Upper lobe of left lung (tissue), 6 donors: ENCODE data around the gene DYNLT5. TPM values are rescaled to one million over a fixed set of nuclear protein-coding genes. Genes with fewer than 3 reads are reported as not detected.
A peak's percentile ranks its signal among the peaks of the same experiment; 100 is the strongest.

Experiments
- ATAC-seq, 2 donors: fragments of 200-7000 bp; cut with Tn5 transposase; one replicate each; pipeline ENCODE4 v1.9.1; 2022; ENCODE audit warnings: mild to moderate bottlenecking in 2 of 2, moderate library complexity in 2 of 2; ENCODE audit not compliant: low FRiP score in 2 of 2
- DNase-seq, 2 donors: peaks; one replicate each; pipeline ENCODE4 v3.0.0-alpha.2; 2019 to 2020
- H3K27ac ChIP-seq, 4 donors: fragments of 200-600 bp; sonication (generic); one replicate each; pipeline ENCODE4 v1.5.1; 2016 to 2019
- H3K27me3 ChIP-seq, 4 donors: fragments of 200-600 bp; sonication (generic); one replicate each; pipeline ENCODE4 v1.5.1; 2017 to 2019
- H3K36me3 ChIP-seq, 4 donors: fragments of 200-600 bp; sonication (generic); one replicate each; pipeline ENCODE4 v1.5.1; 2016 to 2019
- H3K4me1 ChIP-seq, 4 donors: fragments of 200-600 bp; sonication (generic); one replicate each; pipeline ENCODE4 v1.5.1; 2018 to 2019
- H3K4me3 ChIP-seq, 4 donors: fragments of 200-600 bp; sonication (generic); one replicate each; pipeline ENCODE4 v1.5.1; 2017 to 2019; ENCODE audit warnings: mild to moderate bottlenecking in 2 of 4, moderate library complexity in 1 of 4
- H3K9me3 ChIP-seq, 4 donors: fragments of 200-600 bp; sonication (generic); one replicate each; pipeline ENCODE4 v1.5.1; 2018 to 2019
- EP300 ChIP-seq, 4 donors: sonication (generic); formaldehyde crosslinking; IDR thresholded peaks; one replicate each; pipeline ENCODE4 v1.5.1; 2017; ENCODE audit warnings: antibody characterized with exemption in 4 of 4, control low read depth in 2 of 4
- POLR2A ChIP-seq, 4 donors: fragments of 450-650 bp; IDR thresholded peaks; one replicate each; pipeline ENCODE4 v1.5.1; 2016 to 2017; ENCODE audit warnings: antibody characterized with exemption in 4 of 4, mild to moderate bottlenecking in 2 of 4
- POLR2AphosphoS5 ChIP-seq, 2 donors: sonication (generic); formaldehyde crosslinking; IDR thresholded peaks; one replicate each; pipeline ENCODE4 v1.5.1; 2017; ENCODE audit warnings: antibody characterized with exemption in 2 of 2
- WGBS, 2 donors: methylation state at CpG; one replicate each; pipeline ENCODE4 v1.1.5; 2017 to 2018; 5-methylcytosine and 5-hydroxymethylcytosine counted together
- total RNA-seq, 6 donors: library from RNA; depleted of rRNA in 4 of 6; stranded (reverse); fragments of >200 nt in 4 of 6; gene quantifications; one replicate each; pipeline versions ENCODE4 v1.1.0 to v1.2.1, GENCODE V29; 2016 to 2021
- TF ChIP-seq, protein P1 (sequence below), 6 experiments: fragments of 450-650 bp in 4 of 6; fragments of 200-600 bp in 2 of 6; sonication (generic) in 2 of 6; IDR thresholded peaks; one replicate each; pipeline ENCODE4 v1.5.1; 2016 to 2019; ENCODE audit warnings: antibody characterized with exemption in 6 of 6
- donor health status: DM: no; HTN: no; CAD: no; lungs with moderate emphysema.
- donor health status: DM: no; HTN: yes; CAD: no; lungs with severe emphysema.

DYNLT5 gene, protein sequence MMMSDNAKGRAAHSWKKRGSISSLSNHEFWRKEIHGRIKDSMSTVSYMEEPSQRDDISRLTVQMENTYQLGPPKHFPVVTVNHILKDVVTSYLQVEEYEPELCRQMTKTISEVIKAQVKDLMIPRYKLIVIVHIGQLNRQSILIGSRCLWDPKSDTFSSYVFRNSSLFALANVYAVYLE
- 10 to 100 TPM in 2 of 6 donors, 1 to 10 TPM in 3, under 1 TPM in 1; 0.40 to 33.9 (median 5.5) TPM for total RNA-seq

- Histone ChIP-seq H3K27me3 (no peaks in the 10 kb centered on the region), H3K27ac (peak within 1 kb of the TSS; percentile 49 to 77 (median 70)), H3K4me1 (peaks cover 4 to 17% (median 11%) of the 10 kb centered on the region in 4 donors), H3K4me3 (peak within 1 kb of the TSS in 3 of 4 donors; percentile 46 to 55 (median 54)), H3K36me3 (no peaks in the 10 kb centered on the region), H3K9me3 (no peaks in the 10 kb centered on the region)
- DNase-seq: peak; percentile 55 to 91
- TF ChIP-seq POLR2A (IDR thresholded peaks at IDR 0.05) (peak in 1 of 4 donors; percentile 26), EP300 (IDR thresholded peaks at IDR 0.05) (peak in 3 of 4 donors; percentile 20 to 48 (median 39)), POLR2AphosphoS5 (IDR thresholded peaks at IDR 0.05) (peak in 1 of 2 donors; percentile 66)
- TF ChIP-seq, protein P1, sequence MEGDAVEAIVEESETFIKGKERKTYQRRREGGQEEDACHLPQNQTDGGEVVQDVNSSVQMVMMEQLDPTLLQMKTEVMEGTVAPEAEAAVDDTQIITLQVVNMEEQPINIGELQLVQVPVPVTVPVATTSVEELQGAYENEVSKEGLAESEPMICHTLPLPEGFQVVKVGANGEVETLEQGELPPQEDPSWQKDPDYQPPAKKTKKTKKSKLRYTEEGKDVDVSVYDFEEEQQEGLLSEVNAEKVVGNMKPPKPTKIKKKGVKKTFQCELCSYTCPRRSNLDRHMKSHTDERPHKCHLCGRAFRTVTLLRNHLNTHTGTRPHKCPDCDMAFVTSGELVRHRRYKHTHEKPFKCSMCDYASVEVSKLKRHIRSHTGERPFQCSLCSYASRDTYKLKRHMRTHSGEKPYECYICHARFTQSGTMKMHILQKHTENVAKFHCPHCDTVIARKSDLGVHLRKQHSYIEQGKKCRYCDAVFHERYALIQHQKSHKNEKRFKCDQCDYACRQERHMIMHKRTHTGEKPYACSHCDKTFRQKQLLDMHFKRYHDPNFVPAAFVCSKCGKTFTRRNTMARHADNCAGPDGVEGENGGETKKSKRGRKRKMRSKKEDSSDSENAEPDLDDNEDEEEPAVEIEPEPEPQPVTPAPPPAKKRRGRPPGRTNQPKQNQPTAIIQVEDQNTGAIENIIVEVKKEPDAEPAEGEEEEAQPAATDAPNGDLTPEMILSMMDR (IDR thresholded peaks at IDR 0.05): peak in 1 of 6 experiments; percentile 18
- WGBS, 2 donors: 3 to 7% methylated on average over 17 to 35 of the region's 35 CpGs
- ATAC-seq: peak; percentile 92 to 93
Measured at GRCh38 chr1:66752000-66752592, at the start of gene DYNLT5. DYNLT5 (plus strand) TSS chr1:66752459; CDS start chr1:66754659, 2,200 bp downstream.

DNA sequence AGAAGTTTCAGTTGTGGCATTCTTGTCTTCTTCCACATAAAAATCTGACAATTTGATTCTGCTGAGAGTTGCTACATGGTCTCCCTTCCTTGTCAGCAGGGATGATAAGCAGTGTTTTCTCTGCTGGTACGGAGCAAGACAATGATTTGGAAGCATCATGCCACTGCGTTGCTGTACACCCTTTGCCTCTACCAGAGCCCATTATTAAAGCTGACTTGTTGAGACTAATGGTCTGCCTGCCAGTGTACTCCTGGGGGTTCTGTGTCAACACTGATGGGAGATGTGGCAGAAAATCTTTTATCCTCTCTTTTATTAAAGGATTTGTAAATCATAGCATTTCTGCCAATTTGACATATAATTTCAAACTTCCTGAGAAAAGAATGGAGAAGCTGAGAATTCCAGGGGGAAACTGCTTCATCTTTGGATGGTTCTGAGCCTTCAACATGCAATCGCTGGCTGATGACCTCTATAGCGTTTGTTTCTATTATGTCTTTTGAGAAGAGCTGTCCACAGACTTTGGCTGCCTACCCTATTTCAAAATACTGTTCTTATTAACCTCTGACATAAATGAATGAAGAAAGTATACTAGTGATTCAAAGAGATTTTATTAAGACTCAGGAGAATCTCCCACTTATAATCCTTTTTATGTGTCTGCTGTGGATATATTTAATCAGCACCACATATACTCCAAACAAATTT is 47.9 kb upstream of the DYNLT5 start:
- DNase-seq (no peak), ATAC-seq (peak in 1 of 2 donors; percentile 46)
- 78 to 84% methylated on average over 4 of the region's 4 CpGs for WGBS, 2 donors

DNA sequence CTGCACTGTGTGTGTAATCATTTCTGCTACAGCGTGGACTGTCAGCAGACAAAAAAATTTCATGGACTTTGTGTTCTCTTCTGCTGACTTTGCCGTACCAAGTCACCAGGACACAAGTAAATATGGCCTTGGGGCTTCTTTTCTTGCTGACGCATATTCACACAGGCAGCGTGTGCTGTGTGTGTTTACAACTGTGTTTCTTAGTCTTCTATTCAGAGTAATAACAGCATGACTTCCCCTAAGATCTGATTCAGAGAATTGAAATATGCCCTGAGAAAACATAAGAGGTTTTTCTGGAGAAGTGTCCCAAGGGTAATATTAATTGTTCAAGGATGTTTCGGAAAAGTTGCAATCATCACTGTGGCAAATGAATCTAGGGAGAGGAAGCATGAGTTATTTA is 47.1 kb upstream of the DYNLT5 start:
- peak in 1 of 2 donors; percentile 68 for ATAC-seq
- WGBS, 2 donors: 81 to 86% methylated on average over 5 of the region's 5 CpGs

More for the DNA sequence above, 47.9 kb upstream of the DYNLT5 start:
- H3K27me3 ChIP-seq: no peaks in the 10 kb centered on the region
- H3K27ac ChIP-seq: no peak overlapping the region
- TF ChIP-seq POLR2A (IDR thresholded peaks at IDR 0.05): no peak
- TF ChIP-seq, protein P1 (IDR thresholded peaks at IDR 0.05): no peak
- no peak for TF ChIP-seq EP300 (IDR thresholded peaks at IDR 0.05)
- TF ChIP-seq POLR2AphosphoS5 (IDR thresholded peaks at IDR 0.05): no peak
- no peaks in the 10 kb centered on the region for H3K9me3 ChIP-seq
- no peaks in the 10 kb centered on the region for H3K36me3 ChIP-seq
- H3K4me3 ChIP-seq: no peak overlapping the region
- no peaks in the 10 kb centered on the region for H3K4me1 ChIP-seq

DNA sequence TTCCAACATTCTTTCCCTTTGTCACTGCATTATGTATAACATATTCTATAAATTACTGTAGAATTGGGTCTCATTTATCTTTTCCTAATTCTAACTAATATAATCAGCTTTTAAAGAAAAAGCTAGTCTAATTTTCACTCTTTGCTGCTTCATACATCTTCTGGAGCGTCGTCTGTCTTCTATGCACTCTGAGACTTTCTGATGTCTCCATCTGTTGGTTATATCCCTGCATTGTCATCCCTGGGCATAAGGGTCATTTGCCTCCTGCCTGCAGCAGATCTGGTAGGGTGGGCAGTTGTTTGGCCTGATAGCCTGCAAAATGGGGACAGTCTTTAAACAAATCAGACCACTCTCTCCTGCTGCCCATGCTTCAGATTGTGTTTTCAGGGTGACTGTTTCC is 40.8 kb upstream of the DYNLT5 start:
- H3K27ac ChIP-seq: no peak overlapping the region
- 20 to 56% methylated on average over 2 of the region's 2 CpGs for WGBS, 2 donors
- ATAC-seq (peak in 1 of 2 donors; percentile 41), DNase-seq (no peak)
- no peaks in the 10 kb centered on the region for H3K4me1 ChIP-seq
- H3K4me3 ChIP-seq: no peak overlapping the region
- no peaks in the 10 kb centered on the region for H3K27me3 ChIP-seq
- no peaks in the 10 kb centered on the region for H3K9me3 ChIP-seq
- TF ChIP-seq POLR2AphosphoS5 (IDR thresholded peaks at IDR 0.05) (no peak), POLR2A (IDR thresholded peaks at IDR 0.05) (no peak), EP300 (IDR thresholded peaks at IDR 0.05) (no peak)
- TF ChIP-seq, protein P1 (IDR thresholded peaks at IDR 0.05): no peak
- no peaks in the 10 kb centered on the region for H3K36me3 ChIP-seq

More for the DNA sequence above, 47.1 kb upstream of the DYNLT5 start:
- no peaks in the 10 kb centered on the region for H3K36me3 ChIP-seq
- H3K27me3 ChIP-seq: no peaks in the 10 kb centered on the region
- no peaks in the 10 kb centered on the region for H3K9me3 ChIP-seq
- H3K4me1 ChIP-seq: no peaks in the 10 kb centered on the region
- H3K27ac ChIP-seq: no peak overlapping the region
- TF ChIP-seq EP300 (IDR thresholded peaks at IDR 0.05): no peak
- no peak for DNase-seq
- no peak overlapping the region for H3K4me3 ChIP-seq

GRCh38 chr1:66712839-66713238 is 39.4 kb upstream of the DYNLT5 start:
- 44 to 76% methylated on average over 2 of the region's 2 CpGs for WGBS, 2 donors
- Histone ChIP-seq H3K4me1 (no peaks in the 10 kb centered on the region), H3K36me3 (no peaks in the 10 kb centered on the region), H3K27me3 (no peaks in the 10 kb centered on the region), H3K4me3 (no peak overlapping the region), H3K9me3 (no peaks in the 10 kb centered on the region), H3K27ac (no peak overlapping the region)
- ATAC-seq (no peak), DNase-seq (no peak)
- no peak for TF ChIP-seq POLR2A (IDR thresholded peaks at IDR 0.05)
- TF ChIP-seq, protein P1 (IDR thresholded peaks at IDR 0.05): no peak
- TF ChIP-seq EP300 (IDR thresholded peaks at IDR 0.05): no peak
- no peak for TF ChIP-seq POLR2AphosphoS5 (IDR thresholded peaks at IDR 0.05)
